ENCODE measurements around the gene SLCO2A1.

SLCO2A1 gene

DNA sequence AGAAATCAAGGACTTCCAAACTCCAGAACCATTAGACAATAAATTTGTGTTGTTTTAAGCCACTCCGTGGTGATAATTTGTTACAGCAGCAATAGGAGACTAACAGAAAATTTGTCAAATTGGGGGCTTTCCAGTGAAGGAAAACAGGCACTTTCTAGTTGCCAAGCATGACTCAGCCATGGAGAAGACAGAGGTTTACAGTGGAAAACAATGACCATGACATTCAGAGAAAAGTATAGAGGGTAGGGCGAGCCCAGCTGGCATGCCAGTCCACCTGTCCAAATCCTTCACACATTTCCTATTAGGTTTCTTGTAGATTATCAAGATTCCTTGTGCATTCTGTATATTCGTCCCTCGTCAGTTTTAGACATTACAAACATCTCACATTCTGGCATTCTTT lies 24.9 kb downstream of the SLCO2A1 start:
- Mint-ChIP-seq H3K9me3 (no peaks in the 10 kb centered on the region), H3K4me3 (no peak overlapping the region), H3K27me3 (ENCODE audit: low read depth) (no peaks in the 10 kb centered on the region), H3K36me3 (ENCODE audit: low read depth) (no peaks in the 10 kb centered on the region), H3K4me1 (ENCODE audit: low read depth) (no peaks in the 10 kb centered on the region), H3K27ac (no peak overlapping the region)

DNA sequence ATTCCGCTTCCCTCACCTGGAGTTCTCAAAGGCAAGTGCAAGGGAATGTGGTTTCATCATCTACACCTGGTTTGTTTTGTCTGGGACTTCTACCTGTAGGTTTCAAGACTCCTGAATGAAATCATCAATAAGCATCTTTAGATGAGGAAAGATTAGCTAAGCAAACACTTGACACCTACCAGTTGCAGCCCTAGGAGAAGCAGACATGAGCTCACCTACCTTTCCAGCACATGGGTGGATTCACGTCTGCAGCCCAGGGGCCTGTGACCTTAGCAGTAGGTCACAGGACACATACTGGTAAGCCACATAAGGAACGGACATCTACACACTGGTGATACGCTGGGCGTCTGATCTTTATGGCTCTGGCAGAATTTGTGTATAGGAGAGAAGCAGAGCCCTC lies 26.7 kb downstream of the SLCO2A1 start:
- no peak overlapping the region for H3K4me3 Mint-ChIP-seq
- H3K27me3 Mint-ChIP-seq (ENCODE audit: low read depth) = no peaks in the 10 kb centered on the region
- no peak overlapping the region for H3K27ac Mint-ChIP-seq
- H3K9me3 Mint-ChIP-seq = no peaks in the 10 kb centered on the region
- no peaks in the 10 kb centered on the region for H3K4me1 Mint-ChIP-seq (ENCODE audit: low read depth)
- no peaks in the 10 kb centered on the region for H3K36me3 Mint-ChIP-seq (ENCODE audit: low read depth)

GRCh38 chr3:134002306-134002705 lies 27.4 kb downstream of the SLCO2A1 start:
- Mint-ChIP-seq H3K4me3 (no peak overlapping the region), H3K36me3 (ENCODE audit: low read depth) (no peaks in the 10 kb centered on the region)

GRCh38 chr3:134001251-134001650 lies 28.5 kb downstream of the SLCO2A1 start:
- no peak overlapping the region for H3K4me3 Mint-ChIP-seq
- no peaks in the 10 kb centered on the region for H3K4me1 Mint-ChIP-seq (ENCODE audit: low read depth)
- no peaks in the 10 kb centered on the region for H3K36me3 Mint-ChIP-seq (ENCODE audit: low read depth)
- H3K27me3 Mint-ChIP-seq (ENCODE audit: low read depth) = no peaks in the 10 kb centered on the region
- H3K27ac Mint-ChIP-seq = no peak overlapping the region
- H3K9me3 Mint-ChIP-seq = no peaks in the 10 kb centered on the region

More at GRCh38 chr3:134002306-134002705, 27.4 kb downstream of the SLCO2A1 start:
- no peaks in the 10 kb centered on the region for H3K27me3 Mint-ChIP-seq (ENCODE audit: low read depth)
- H3K9me3 Mint-ChIP-seq = no peaks in the 10 kb centered on the region
- no peaks in the 10 kb centered on the region for H3K4me1 Mint-ChIP-seq (ENCODE audit: low read depth)
- no peak overlapping the region for H3K27ac Mint-ChIP-seq

DNA sequence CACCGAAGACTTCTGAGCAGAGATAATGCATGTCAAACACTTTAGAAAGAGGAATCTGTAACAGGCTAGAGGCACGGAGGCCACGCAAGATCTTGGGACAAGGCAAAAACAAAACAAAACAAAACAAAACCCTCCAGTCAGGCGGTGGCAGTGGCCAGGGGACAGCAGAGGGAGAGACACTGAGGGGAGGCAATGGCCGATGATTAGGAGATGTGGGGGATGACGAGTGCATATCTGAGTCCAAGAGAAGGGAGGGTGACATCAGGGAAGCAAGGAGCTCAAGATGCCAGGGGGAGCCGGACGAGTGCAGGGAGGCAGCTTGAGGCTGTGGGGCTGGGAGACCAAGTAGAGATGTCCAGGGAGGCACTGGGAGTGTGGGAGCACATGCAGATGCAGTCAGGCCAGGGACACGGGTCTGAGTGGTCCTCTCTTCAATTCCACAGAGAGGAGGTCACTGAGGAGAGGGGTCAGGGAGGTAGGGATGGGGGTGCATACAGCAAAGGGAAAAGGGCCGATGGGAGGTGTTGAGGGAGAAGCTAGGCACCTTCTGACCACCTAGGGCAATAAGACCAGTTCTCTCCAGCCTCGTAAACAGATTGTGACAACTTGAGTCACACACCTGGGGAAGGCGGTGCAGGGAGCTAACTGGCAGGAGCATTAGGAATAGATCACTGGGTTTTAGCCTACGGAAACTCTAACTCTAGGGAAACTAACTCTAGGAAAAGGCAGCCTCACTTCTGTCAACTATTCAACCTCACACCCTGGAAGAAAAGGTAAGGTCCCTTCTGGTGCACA lies 29.6 kb downstream of the SLCO2A1 start:
- Mint-ChIP-seq H3K4me3 (no peak overlapping the region), H3K27me3 (ENCODE audit: low read depth) (no peaks in the 10 kb centered on the region), H3K27ac (no peak overlapping the region), H3K4me1 (ENCODE audit: low read depth) (no peaks in the 10 kb centered on the region), H3K36me3 (ENCODE audit: low read depth) (no peaks in the 10 kb centered on the region), H3K9me3 (no peaks in the 10 kb centered on the region)

DNA sequence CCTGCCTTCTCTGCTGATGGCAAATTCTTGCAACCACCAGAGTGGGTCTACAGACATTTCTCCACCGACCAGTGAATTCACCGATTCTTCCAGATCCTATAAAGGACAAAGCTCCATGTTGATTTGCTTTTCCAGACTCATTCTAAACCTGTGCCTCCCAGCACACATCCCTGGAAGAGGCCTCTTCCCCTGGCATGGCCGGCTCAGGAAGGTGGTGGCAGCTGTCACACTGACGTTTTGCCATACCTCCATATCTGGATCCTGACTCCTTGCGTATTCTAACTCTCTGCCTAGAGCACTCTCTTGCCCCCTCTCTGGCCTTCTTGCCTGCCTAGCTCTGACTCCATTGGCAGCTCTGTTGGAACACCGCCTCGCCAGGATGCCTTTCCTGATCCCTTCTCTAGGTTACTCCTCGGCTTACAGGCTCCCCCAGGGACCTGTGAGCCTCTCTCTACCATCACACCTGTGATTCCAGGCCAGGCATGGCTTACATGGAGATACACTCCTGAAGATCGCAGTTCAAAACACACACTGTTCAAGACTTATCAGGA lies 31.0 kb downstream of the SLCO2A1 start:
- Mint-ChIP-seq H3K4me3 (no peak overlapping the region), H3K27ac (no peak overlapping the region)

DNA sequence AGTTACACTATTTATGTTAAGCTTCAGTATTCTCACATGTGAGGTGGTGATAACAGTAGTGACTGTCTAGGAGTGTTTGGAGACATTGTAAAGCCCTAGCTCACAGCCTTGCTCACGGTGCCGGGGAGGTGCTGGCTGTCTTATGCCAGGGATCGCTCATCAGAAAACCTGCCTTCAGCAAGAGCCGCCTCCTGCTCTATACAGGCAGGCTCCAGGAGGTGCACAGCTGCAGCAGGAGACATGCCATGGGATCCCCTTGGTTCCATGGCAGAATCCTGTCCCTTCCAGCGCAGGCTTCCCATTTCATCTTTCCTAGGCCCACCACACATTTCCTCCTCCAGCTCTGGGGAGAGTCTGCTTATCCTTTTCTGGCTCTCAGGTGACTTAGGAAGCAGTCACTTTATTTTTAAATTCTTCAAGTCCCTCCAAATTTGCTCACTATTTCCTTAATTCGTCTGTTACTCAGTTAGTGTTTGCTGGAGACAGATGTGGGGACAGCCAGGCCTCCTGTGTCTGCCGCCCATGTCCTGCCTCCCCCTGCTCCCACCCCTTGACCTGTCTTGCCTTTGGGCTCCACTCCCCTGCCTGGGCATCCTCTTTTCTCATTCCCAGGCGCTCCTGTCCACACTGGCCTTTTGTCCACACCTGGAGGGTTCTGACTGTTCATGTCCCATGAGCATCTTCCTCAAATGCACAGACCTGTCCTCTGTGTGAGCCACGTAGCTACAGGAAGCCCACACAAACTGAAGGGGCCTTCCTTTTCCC lies 31.7 kb downstream of the SLCO2A1 start:
- no peaks in the 10 kb centered on the region for H3K4me1 Mint-ChIP-seq (ENCODE audit: low read depth)
- peaks cover 6% of the 10 kb centered on the region for H3K27me3 Mint-ChIP-seq (ENCODE audit: low read depth)
- H3K27ac Mint-ChIP-seq = no peak overlapping the region
- H3K4me3 Mint-ChIP-seq = no peak overlapping the region
- no peaks in the 10 kb centered on the region for H3K9me3 Mint-ChIP-seq
- no peaks in the 10 kb centered on the region for H3K36me3 Mint-ChIP-seq (ENCODE audit: low read depth)

More for the DNA sequence above, 31.0 kb downstream of the SLCO2A1 start:
- no peaks in the 10 kb centered on the region for H3K9me3 Mint-ChIP-seq
- H3K4me1 Mint-ChIP-seq (ENCODE audit: low read depth) = no peaks in the 10 kb centered on the region
- peaks cover 6% of the 10 kb centered on the region for H3K27me3 Mint-ChIP-seq (ENCODE audit: low read depth)
- H3K36me3 Mint-ChIP-seq (ENCODE audit: low read depth) = no peaks in the 10 kb centered on the region

GRCh38 chr3:133996996-133997395 lies 32.7 kb downstream of the SLCO2A1 start:
- Mint-ChIP-seq H3K4me1 (ENCODE audit: low read depth) (no peaks in the 10 kb centered on the region), H3K9me3 (no peaks in the 10 kb centered on the region), H3K36me3 (ENCODE audit: low read depth) (no peaks in the 10 kb centered on the region), H3K27me3 (ENCODE audit: low read depth) (peaks cover 6% of the 10 kb centered on the region), H3K4me3 (no peak overlapping the region), H3K27ac (no peak overlapping the region)

DNA sequence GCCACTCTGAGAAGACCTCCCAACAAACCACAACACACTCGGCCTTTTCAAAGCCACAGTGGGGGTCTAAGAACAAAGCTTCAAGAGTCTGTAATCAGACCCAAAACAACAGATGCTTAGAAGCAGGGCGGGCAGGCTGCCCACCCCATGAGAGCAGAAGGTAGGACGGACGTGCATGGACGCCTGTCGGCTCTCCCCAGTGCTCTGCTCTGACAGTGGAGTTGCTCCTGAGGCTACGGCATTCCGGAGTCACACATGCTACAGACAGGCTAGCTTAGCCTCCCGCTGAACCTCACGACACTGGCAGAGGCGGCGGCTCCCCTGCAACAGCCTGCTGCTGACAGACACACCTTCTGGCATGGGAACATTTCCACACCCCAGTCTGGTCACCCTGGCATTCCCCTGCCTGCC lies 33.5 kb downstream of the SLCO2A1 start:
- H3K27me3 Mint-ChIP-seq (ENCODE audit: low read depth) = peaks cover 6% of the 10 kb centered on the region
- no peak overlapping the region for H3K4me3 Mint-ChIP-seq
- no peak overlapping the region for H3K27ac Mint-ChIP-seq
- no peaks in the 10 kb centered on the region for H3K36me3 Mint-ChIP-seq (ENCODE audit: low read depth)
- H3K4me1 Mint-ChIP-seq (ENCODE audit: low read depth) = no peaks in the 10 kb centered on the region
- H3K9me3 Mint-ChIP-seq = no peaks in the 10 kb centered on the region

GRCh38 chr3:133995264-133995663 lies 34.5 kb downstream of the SLCO2A1 start:
- Mint-ChIP-seq H3K27me3 (ENCODE audit: low read depth) (peaks cover 6% of the 10 kb centered on the region), H3K4me1 (ENCODE audit: low read depth) (no peaks in the 10 kb centered on the region), H3K9me3 (no peaks in the 10 kb centered on the region), H3K36me3 (ENCODE audit: low read depth) (no peaks in the 10 kb centered on the region), H3K27ac (no peak overlapping the region), H3K4me3 (no peak overlapping the region)

- no peaks in the 10 kb centered on the region for H3K4me1 Mint-ChIP-seq (ENCODE audit: low read depth)
- peaks cover 6% of the 10 kb centered on the region for H3K27me3 Mint-ChIP-seq (ENCODE audit: low read depth)
- H3K9me3 Mint-ChIP-seq = no peaks in the 10 kb centered on the region
- H3K27ac Mint-ChIP-seq = no peak overlapping the region
- H3K4me3 Mint-ChIP-seq = no peak overlapping the region
- no peaks in the 10 kb centered on the region for H3K36me3 Mint-ChIP-seq (ENCODE audit: low read depth)
Observed at GRCh38 chr3:133994166-133994890, 35.4 kb downstream of the SLCO2A1 start.

GRCh38 chr3:133992951-133993620 lies 36.6 kb downstream of the SLCO2A1 start:
- Mint-ChIP-seq H3K27me3 (ENCODE audit: low read depth) (peaks cover 10% of the 10 kb centered on the region), H3K4me1 (ENCODE audit: low read depth) (no peaks in the 10 kb centered on the region), H3K27ac (no peak overlapping the region), H3K4me3 (no peak overlapping the region), H3K9me3 (no peaks in the 10 kb centered on the region), H3K36me3 (ENCODE audit: low read depth) (no peaks in the 10 kb centered on the region)

DNA sequence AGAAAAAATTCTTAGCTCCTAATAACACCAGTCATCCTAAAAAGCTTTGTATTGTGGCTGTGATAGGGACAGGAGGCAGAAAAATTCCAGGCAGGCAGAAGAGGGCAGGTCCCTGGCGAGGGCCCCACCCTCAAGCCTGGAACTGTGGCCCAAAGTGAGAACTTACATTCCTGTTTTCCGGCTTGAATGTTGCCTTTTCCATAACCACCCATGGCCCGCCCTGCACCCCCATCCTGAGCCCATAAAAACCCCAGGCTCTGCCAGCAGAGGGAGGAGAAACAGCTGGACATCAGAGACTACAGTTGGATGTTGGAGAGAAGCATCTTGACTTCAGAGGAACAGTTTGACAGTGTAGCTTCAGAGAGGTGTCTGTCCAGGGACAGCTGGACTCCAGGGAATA lies 37.3 kb downstream of the SLCO2A1 start:
- H3K4me1 Mint-ChIP-seq (ENCODE audit: low read depth) = no peaks in the 10 kb centered on the region
- H3K9me3 Mint-ChIP-seq = no peaks in the 10 kb centered on the region
- peaks cover 13% of the 10 kb centered on the region for H3K27me3 Mint-ChIP-seq (ENCODE audit: low read depth)
- no peak overlapping the region for H3K4me3 Mint-ChIP-seq
- H3K27ac Mint-ChIP-seq = no peak overlapping the region
- no peaks in the 10 kb centered on the region for H3K36me3 Mint-ChIP-seq (ENCODE audit: low read depth)

- Mint-ChIP-seq H3K4me1 (ENCODE audit: low read depth) (no peaks in the 10 kb centered on the region), H3K27me3 (ENCODE audit: low read depth) (peaks cover 14% of the 10 kb centered on the region), H3K9me3 (no peaks in the 10 kb centered on the region), H3K4me3 (no peak overlapping the region), H3K36me3 (ENCODE audit: low read depth) (no peaks in the 10 kb centered on the region), H3K27ac (no peak overlapping the region)
Observed at GRCh38 chr3:133991637-133992036, 38.1 kb downstream of the SLCO2A1 start.
